SU-DHL-6 (cell line): ENCODE data around the gene PPP2R3B.

ENCODE experiments used
- H2AFZ ChIP-seq: fragments of 200-600 bp; sonication (generic); 2 replicates; pipeline ENCODE4 v1.6.1; 2014; ENCODE audit warnings: low read depth, mild to moderate bottlenecking, moderate library complexity, mixed read lengths, antibody characterized with exemption, low read length; ENCODE audit not compliant: severe bottlenecking
- H3F3A ChIP-seq: fragments of 200-600 bp; shearing (Covaris generic); 2 replicates; pipeline ENCODE4 v1.6.0; 2016; ENCODE audit warnings: antibody characterized with exemption, mild to moderate bottlenecking; ENCODE audit not compliant: insufficient read depth
- H3K27ac ChIP-seq: fragments of 200-600 bp; sonication (generic); 2 replicates; pipeline ENCODE4 v1.5.1; 2016; ENCODE audit warnings: low read depth, mild to moderate bottlenecking, low read length, moderate library complexity, mixed read lengths
- H3K27me3 ChIP-seq: fragments of 200-600 bp; sonication (generic), shearing (Covaris generic); 2 replicates; pipeline ENCODE4 v1.6.0; 2014; ENCODE audit warnings: mild to moderate bottlenecking, low read length
- H3K36me3 ChIP-seq: fragments of 200-600 bp; sonication (generic); 2 replicates; pipeline ENCODE4 v1.6.1; 2014; ENCODE audit warnings: mild to moderate bottlenecking, low read length, mixed read lengths
- H3K4me2 ChIP-seq: fragments of 300-600, 200-600 bp; shearing (Covaris generic), sonication (generic); 2 replicates; pipeline ENCODE4 v1.6.0; 2014; ENCODE audit warnings: low read length, low read depth, mild to moderate bottlenecking; ENCODE audit not compliant: poor library complexity, severe bottlenecking
- H3K4me3 ChIP-seq: fragments of 200-600 bp; sonication (generic); 2 replicates; pipeline ENCODE4 v1.5.1; 2014; ENCODE audit warnings: antibody characterized with exemption, low read length, mild to moderate bottlenecking, mixed read lengths; ENCODE audit not compliant: insufficient read depth, poor library complexity, severe bottlenecking
- H3K79me2 ChIP-seq: fragments of 200-600 bp; sonication (generic); 2 replicates; pipeline ENCODE4 v1.6.1; 2014; ENCODE audit warnings: mild to moderate bottlenecking, low read length, moderate library complexity; ENCODE audit not compliant: insufficient read depth
- H3K9ac ChIP-seq: fragments of 200-600 bp; sonication (generic); 2 replicates; pipeline ENCODE4 v1.7.0; 2014; ENCODE audit warnings: mild to moderate bottlenecking, low read length
- H3K9me2 ChIP-seq: fragments of 200-600 bp; sonication (generic); replicated peaks from 2 replicates; pipeline ENCODE4 v1.6.1; 2014; ENCODE audit warnings: low read length; ENCODE audit not compliant: insufficient read depth
- H3K9me3 ChIP-seq: fragments of 200-600 bp; sonication (generic); 2 replicates; pipeline ENCODE4 v1.6.1; 2014; ENCODE audit warnings: low read length, mixed read lengths; ENCODE audit not compliant: insufficient read depth
- H4K20me1 ChIP-seq: fragments of 200-600 bp; sonication (generic); 2 replicates; pipeline ENCODE4 v1.6.1; 2014; ENCODE audit warnings: low read depth, mild to moderate bottlenecking, antibody characterized with exemption, low read length, moderate library complexity, mixed read lengths
- CTCF ChIP-seq: fragments of 200-600 bp; sonication (generic); IDR thresholded peaks from one replicate; pipeline ENCODE4 v1.5.1; 2017; ENCODE audit warnings: antibody characterized with exemption, mild to moderate bottlenecking, low read length, moderate library complexity; ENCODE audit not compliant: insufficient read depth, poor library complexity, severe bottlenecking
- EZH2phosphoT487 ChIP-seq: fragments of 200-600 bp; sonication (generic), shearing (Covaris generic); conservative IDR thresholded peaks from 2 replicates; pipeline ENCODE4 v1.6.1; 2018; ENCODE audit warnings: mild to moderate bottlenecking, antibody characterized with exemption, low read length, moderate library complexity, mixed read lengths

Gene PPP2R3B

GRCh38 chrX:332496-332860 is 54.2 kb downstream of the PPP2R3B start:
- Histone ChIP-seq H3F3A (no peaks in the 10 kb centered on the region), H3K79me2 (no peaks in the 10 kb centered on the region), H3K27me3 (no peaks in the 10 kb centered on the region), H3K4me3 (no peak overlapping the region), H3K9me3 (no peaks in the 10 kb centered on the region), H3K9me2 (no peaks in the 10 kb centered on the region), H3K27ac (no peak overlapping the region), H3K4me2 (no peak overlapping the region), H4K20me1 (no peaks in the 10 kb centered on the region), H2AFZ (no peak overlapping the region), H3K9ac (no peak overlapping the region), H3K36me3 (no peaks in the 10 kb centered on the region)
- no peak for TF ChIP-seq EZH2phosphoT487
- TF ChIP-seq CTCF: no peak

GRCh38 chrX:331825-332495 is 54.7 kb downstream of the PPP2R3B start:
- no peak overlapping the region for H3K9ac ChIP-seq
- no peak overlapping the region for H3K27ac ChIP-seq
- no peak overlapping the region for H3K4me3 ChIP-seq
- H2AFZ ChIP-seq: no peak overlapping the region
- H3K9me3 ChIP-seq: no peaks in the 10 kb centered on the region
- H3F3A ChIP-seq: no peaks in the 10 kb centered on the region
- no peaks in the 10 kb centered on the region for H3K9me2 ChIP-seq
- no peaks in the 10 kb centered on the region for H3K36me3 ChIP-seq
- TF ChIP-seq EZH2phosphoT487 (no peak), CTCF (no peak)
- no peak overlapping the region for H3K4me2 ChIP-seq
- H3K79me2 ChIP-seq: no peaks in the 10 kb centered on the region
- H3K27me3 ChIP-seq: no peaks in the 10 kb centered on the region
- no peaks in the 10 kb centered on the region for H4K20me1 ChIP-seq

- Histone ChIP-seq H3F3A (no peaks in the 10 kb centered on the region), H3K4me2 (no peak overlapping the region), H3K79me2 (no peaks in the 10 kb centered on the region), H3K36me3 (no peaks in the 10 kb centered on the region), H4K20me1 (no peaks in the 10 kb centered on the region), H3K9me2 (no peaks in the 10 kb centered on the region), H3K9ac (no peak overlapping the region), H3K9me3 (no peaks in the 10 kb centered on the region), H2AFZ (no peak overlapping the region), H3K27me3 (no peaks in the 10 kb centered on the region), H3K4me3 (no peak overlapping the region), H3K27ac (no peak overlapping the region)
- TF ChIP-seq EZH2phosphoT487 (no peak), CTCF (no peak)
These were observed 55.4 kb downstream of the PPP2R3B start for GRCh38 chrX:331151-331824.
